GM06990 (cell line): ENCODE data around the gene IDUA.
A peak's percentile ranks its signal among the peaks of the same experiment; 100 is the strongest.

Source experiments
- DNase-seq: peaks from one replicate; pipeline ENCODE4 v3.0.0-alpha.2; 2011; ENCODE audit not compliant: insufficient read length; ENCODE audit errors: extremely low read depth
- H3K27me3 ChIP-seq: replicated peaks from 2 replicates; pipeline ENCODE4 v1.6.0; 2011; ENCODE audit warnings: low read length; ENCODE audit not compliant: control insufficient read depth, insufficient read depth
- H3K36me3 ChIP-seq: 2 replicates; pipeline ENCODE4 v1.5.1; 2011; ENCODE audit warnings: low read length; ENCODE audit not compliant: control insufficient read depth, insufficient read depth
- H3K4me3 ChIP-seq: replicated peaks from 2 replicates; pipeline ENCODE4 v1.5.1; 2011; ENCODE audit warnings: low read depth, mild to moderate bottlenecking, control low read depth, low read length
- CTCF ChIP-seq: IDR thresholded peaks from 2 replicates; pipeline ENCODE4 v1.5.1; 2011; ENCODE audit warnings: low read length, control low read depth, mild to moderate bottlenecking, inconsistent platforms; ENCODE audit not compliant: insufficient read depth, poor library complexity, severe bottlenecking

IDUA gene

GRCh38 chr4:984336-985054 is 2.3 kb upstream of the IDUA start:
- no peak overlapping the region for H3K4me3 ChIP-seq
- no peak for DNase-seq
- H3K36me3 ChIP-seq = no peaks in the 10 kb centered on the region
- no peak for TF ChIP-seq CTCF
- no peaks in the 10 kb centered on the region for H3K27me3 ChIP-seq

- no peak for TF ChIP-seq CTCF
- DNase-seq = peak; percentile 72
- Histone ChIP-seq H3K27me3 (no peaks in the 10 kb centered on the region), H3K4me3 (no peak overlapping the region), H3K36me3 (no peaks in the 10 kb centered on the region)
Measured at GRCh38 chr4:985123-985830, 1.6 kb upstream of the IDUA start.

GRCh38 chr4:986428-986878 is 391 bp upstream of the IDUA start:
- peak overlapping the region; percentile 56 for H3K4me3 ChIP-seq
- no peaks in the 10 kb centered on the region for H3K27me3 ChIP-seq
- H3K36me3 ChIP-seq = no peaks in the 10 kb centered on the region; the same call in 1 of the 2 replicates
- TF ChIP-seq CTCF = no peak
- no peak for DNase-seq

- TF ChIP-seq CTCF = no peak
- peak overlapping the region; percentile 56 for H3K4me3 ChIP-seq
- no peaks in the 10 kb centered on the region for H3K27me3 ChIP-seq
- no peak for DNase-seq
- H3K36me3 ChIP-seq = no peaks in the 10 kb centered on the region; the same call in none of the 2 replicates
Measured at GRCh38 chr4:987624-988513, 1.0 kb downstream of the IDUA start.

- no peak for TF ChIP-seq CTCF
- Histone ChIP-seq H3K36me3 (no peaks in the 10 kb centered on the region; the same call in none of the 2 replicates), H3K27me3 (no peaks in the 10 kb centered on the region), H3K4me3 (no peak overlapping the region)
- DNase-seq = no peak
Measured at GRCh38 chr4:988726-989721, 2.2 kb downstream of the IDUA start.
